ENCODE data around the gene SULT1A1.

The SULT1A1 gene

DNA sequence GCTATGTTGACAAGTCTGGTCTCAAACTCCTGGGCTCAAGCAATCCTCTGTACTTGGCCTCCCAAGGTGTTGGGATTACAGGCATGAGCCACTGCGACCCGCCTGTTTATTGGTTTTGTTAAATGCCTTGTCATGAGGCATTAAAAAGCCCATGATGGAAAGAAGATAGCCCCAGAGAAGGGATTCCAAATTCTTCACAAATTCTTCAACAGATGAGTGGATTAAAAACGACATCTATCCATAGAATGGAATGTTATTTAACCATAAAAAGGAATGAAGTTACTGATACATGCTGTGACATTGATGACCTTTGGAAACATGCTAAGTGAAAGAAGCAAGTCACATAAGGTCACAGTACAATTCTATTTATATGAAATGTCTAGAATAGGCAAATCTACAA is 51.4 kb downstream of the SULT1A1 start:
- DNase-seq (ENCODE audit: low read depth in 2 of 2): no peak

DNA sequence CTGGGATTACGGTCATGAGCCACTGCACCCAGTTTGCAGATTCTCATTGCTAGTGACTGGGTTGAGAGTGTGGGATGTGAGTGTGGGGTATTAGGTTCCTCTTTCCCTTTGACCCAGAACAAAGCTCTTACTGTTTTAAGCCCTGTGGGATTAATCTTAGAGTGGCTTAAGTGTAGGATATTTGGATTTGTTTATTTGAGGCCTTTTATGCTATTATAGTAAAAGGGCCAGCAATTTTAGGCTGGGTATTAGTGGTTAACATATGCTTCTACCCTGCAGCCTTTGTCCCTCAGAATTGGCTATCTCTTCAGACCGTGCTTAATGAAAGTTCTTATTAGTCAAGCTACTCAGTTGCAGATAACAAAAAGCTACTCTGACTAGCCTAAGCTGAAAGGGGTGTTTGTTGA is 52.9 kb downstream of the SULT1A1 start:
- DNase-seq (ENCODE audit: low read depth in 2 of 2): no peak

DNA sequence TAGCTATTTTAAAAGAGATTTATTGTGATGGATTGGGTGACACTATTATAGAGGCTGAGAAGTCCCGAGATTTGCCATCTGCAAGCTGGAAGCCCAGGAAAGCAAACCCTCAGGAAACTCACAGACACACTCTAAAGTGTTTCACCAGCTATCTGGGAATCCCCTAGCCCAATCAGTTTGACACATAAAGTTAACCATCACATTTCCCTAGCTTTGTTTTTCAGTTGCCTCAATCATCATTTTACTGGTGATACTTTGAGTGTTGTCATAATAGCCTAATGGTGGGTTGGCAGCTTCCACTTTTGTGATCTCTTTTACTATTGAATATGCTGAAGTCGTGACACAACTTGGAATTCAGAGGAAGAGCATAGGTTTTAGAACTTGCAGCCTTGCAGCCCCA is 54.3 kb downstream of the SULT1A1 start:
- no peak for DNase-seq (ENCODE audit: low read depth in 2 of 2)
